Uterus (tissue), 4 donors: Measurements from ENCODE around the gene IL16. TPM values are rescaled to one million over a fixed set of nuclear protein-coding genes. Genes with fewer than 3 reads are reported as not detected.

ENCODE experiments used
- DNase-seq, 2 donors: peaks; one replicate each; pipeline ENCODE4 v3.0.0-alpha.2; 2019 to 2020
- H3K27ac ChIP-seq, 2 donors: fragments of 200-600 bp; sonication (generic); 1 replicate in 1 of 2; 2 replicates in 1 of 2; pipeline ENCODE4 v1.5.1; 2016 to 2018
- H3K27me3 ChIP-seq, 2 donors: fragments of 200-600 bp; sonication (generic); one replicate each; pipeline ENCODE4 v1.5.1; 2018 to 2019; ENCODE audit warnings: control low read depth in 1 of 2
- H3K36me3 ChIP-seq, 2 donors: fragments of 200-600 bp; sonication (generic); one replicate each; pipeline ENCODE4 v1.5.1; 2019; ENCODE audit warnings: control low read depth in 1 of 2
- H3K4me1 ChIP-seq, 2 donors: fragments of 200-600 bp; sonication (generic); one replicate each; pipeline ENCODE4 v1.5.1; 2018 to 2019; ENCODE audit warnings: control low read depth in 1 of 2
- H3K4me3 ChIP-seq, 2 donors: fragments of 200-600 bp; sonication (generic); 1 replicate in 1 of 2; 2 replicates in 1 of 2; pipeline ENCODE4 v1.5.1; 2018 to 2019; ENCODE audit warnings: mild to moderate bottlenecking in 1 of 2
- H3K9me3 ChIP-seq, 2 donors: fragments of 200-600 bp; sonication (generic); one replicate each; pipeline ENCODE4 v1.5.1; 2019; ENCODE audit warnings: control low read depth in 1 of 2
- POLR2A ChIP-seq, 2 donors: fragments of 450-650 bp; IDR thresholded peaks; one replicate each; pipeline ENCODE4 v1.6.1; 2016; ENCODE audit warnings: antibody characterized with exemption in 2 of 2, mild to moderate bottlenecking in 1 of 2, moderate library complexity in 1 of 2
- intact Hi-C: fragments of 100-400 bp; cut with DNase I; formaldehyde crosslinking; loops from one replicate; pipeline ENCODE4 v1.15.1; 2023; ENCODE audit warnings: low total_unique reads
- total RNA-seq, 4 donors: library from RNA; depleted of rRNA in 3 of 4; stranded (reverse); fragments of >200 nt in 3 of 4; gene quantifications; one replicate each; pipeline versions ENCODE4 v1.1.0 to v1.2.4, GENCODE V29; 2014 to 2023
- TF ChIP-seq, protein P1 (sequence below), 4 experiments: fragments of 200-600 bp in 2 of 4; fragments of 450-650 bp in 2 of 4; sonication (generic) in 2 of 4; IDR thresholded peaks; one replicate each; pipeline ENCODE4 v1.5.1; 2016 to 2019; ENCODE audit warnings: antibody characterized with exemption in 4 of 4, mild to moderate bottlenecking in 2 of 4, moderate library complexity in 1 of 4
- donor health status: DM: yes; HTN: yes; CAD: no.

Gene IL16
- total RNA-seq, 4 donors from 2014 or later: 16.6 to 69.2 (median 23.1) TPM

DNA sequence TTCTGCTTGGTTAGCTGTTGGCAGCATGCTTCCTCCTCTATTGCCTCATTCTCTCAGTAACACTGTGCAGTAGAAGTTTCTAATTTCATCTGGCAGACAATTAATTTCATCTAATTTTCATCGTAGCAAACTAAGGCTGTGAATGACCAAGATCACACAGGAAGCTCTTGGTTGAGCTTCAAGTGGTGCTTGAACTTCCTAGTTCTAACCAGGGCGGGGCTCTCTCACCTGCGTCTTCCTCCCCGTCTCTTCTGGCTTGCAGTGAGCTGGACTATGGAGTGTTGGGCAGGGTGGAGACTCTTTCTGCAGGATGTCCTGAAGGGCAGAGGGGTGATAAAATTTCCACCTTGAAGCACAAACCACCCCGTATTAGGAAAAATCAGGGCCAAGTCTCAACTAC is 2.0 kb upstream of the IL16 start:
- Histone ChIP-seq H3K4me3 (no peak overlapping the region), H3K4me1 (no peaks in the 10 kb centered on the region), H3K9me3 (no peaks in the 10 kb centered on the region), H3K27me3 (no peaks in the 10 kb centered on the region), H3K36me3 (no peaks in the 10 kb centered on the region), H3K27ac (no peak overlapping the region)
- intact Hi-C loops: no loop called here
- TF ChIP-seq, protein P1, sequence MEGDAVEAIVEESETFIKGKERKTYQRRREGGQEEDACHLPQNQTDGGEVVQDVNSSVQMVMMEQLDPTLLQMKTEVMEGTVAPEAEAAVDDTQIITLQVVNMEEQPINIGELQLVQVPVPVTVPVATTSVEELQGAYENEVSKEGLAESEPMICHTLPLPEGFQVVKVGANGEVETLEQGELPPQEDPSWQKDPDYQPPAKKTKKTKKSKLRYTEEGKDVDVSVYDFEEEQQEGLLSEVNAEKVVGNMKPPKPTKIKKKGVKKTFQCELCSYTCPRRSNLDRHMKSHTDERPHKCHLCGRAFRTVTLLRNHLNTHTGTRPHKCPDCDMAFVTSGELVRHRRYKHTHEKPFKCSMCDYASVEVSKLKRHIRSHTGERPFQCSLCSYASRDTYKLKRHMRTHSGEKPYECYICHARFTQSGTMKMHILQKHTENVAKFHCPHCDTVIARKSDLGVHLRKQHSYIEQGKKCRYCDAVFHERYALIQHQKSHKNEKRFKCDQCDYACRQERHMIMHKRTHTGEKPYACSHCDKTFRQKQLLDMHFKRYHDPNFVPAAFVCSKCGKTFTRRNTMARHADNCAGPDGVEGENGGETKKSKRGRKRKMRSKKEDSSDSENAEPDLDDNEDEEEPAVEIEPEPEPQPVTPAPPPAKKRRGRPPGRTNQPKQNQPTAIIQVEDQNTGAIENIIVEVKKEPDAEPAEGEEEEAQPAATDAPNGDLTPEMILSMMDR (IDR thresholded peaks at IDR 0.05): no peak
- TF ChIP-seq POLR2A (IDR thresholded peaks at IDR 0.05): no peak
- no peak for DNase-seq

DNA sequence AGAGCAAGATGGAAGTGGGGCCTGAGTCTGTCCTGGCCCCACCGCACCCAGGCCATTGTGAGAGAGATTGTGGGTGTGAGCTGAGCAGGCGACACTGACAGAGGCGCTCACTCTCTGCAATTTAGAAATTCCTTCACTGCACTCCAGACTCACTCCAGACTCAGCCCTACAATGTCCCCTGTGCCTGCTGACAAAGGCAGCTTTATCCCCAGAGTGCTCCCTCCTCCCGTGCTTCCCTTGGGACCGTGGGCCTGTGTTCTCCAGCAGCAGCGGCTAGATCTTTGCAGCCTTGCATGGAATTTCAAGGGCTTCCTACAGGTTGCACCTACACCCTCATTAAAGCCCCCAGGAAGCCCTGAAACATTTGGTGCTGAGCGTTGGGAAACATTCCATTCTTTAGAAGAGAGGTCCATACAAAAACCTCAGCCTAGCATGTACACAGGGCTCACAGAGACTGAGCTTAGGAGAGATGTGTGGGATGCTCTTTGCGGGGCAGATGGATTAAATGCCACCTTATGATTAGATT is 1.3 kb upstream of the IL16 start:
- Histone ChIP-seq H3K36me3 (no peaks in the 10 kb centered on the region), H3K4me1 (no peaks in the 10 kb centered on the region), H3K4me3 (no peak overlapping the region), H3K9me3 (no peaks in the 10 kb centered on the region), H3K27ac (no peak overlapping the region), H3K27me3 (no peaks in the 10 kb centered on the region)
- TF ChIP-seq, protein P1 (IDR thresholded peaks at IDR 0.05): no peak
- TF ChIP-seq POLR2A (IDR thresholded peaks at IDR 0.05): no peak
- intact Hi-C loops: no loop called here
- no peak for DNase-seq

DNA sequence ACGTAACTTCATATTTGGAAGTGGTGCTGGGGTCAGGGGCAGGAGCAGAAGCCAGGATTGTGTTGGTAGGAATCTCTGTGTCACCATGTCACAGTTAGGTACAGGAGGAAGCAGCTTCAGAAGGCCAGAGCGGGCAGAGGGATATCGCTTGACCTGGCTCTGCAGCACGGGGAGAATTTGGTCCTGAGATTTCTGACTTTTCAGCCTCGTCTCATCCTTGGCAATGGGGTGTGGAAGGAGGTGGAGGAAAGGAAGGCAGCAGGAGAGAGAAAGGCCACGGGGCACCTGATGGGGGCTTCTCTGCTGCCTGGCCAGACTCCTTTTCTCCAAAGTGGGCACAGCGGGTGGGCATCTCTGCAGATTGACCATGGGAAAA is 564 bp downstream of the IL16 start:
- Histone ChIP-seq H3K27me3 (no peaks in the 10 kb centered on the region), H3K36me3 (no peaks in the 10 kb centered on the region), H3K4me1 (no peaks in the 10 kb centered on the region), H3K9me3 (no peaks in the 10 kb centered on the region), H3K4me3 (no peak overlapping the region), H3K27ac (no peak overlapping the region)
- no peak for DNase-seq
- TF ChIP-seq, protein P1 (IDR thresholded peaks at IDR 0.05): no peak
- no peak for TF ChIP-seq POLR2A (IDR thresholded peaks at IDR 0.05)
- intact Hi-C loops: no loop called here

DNA sequence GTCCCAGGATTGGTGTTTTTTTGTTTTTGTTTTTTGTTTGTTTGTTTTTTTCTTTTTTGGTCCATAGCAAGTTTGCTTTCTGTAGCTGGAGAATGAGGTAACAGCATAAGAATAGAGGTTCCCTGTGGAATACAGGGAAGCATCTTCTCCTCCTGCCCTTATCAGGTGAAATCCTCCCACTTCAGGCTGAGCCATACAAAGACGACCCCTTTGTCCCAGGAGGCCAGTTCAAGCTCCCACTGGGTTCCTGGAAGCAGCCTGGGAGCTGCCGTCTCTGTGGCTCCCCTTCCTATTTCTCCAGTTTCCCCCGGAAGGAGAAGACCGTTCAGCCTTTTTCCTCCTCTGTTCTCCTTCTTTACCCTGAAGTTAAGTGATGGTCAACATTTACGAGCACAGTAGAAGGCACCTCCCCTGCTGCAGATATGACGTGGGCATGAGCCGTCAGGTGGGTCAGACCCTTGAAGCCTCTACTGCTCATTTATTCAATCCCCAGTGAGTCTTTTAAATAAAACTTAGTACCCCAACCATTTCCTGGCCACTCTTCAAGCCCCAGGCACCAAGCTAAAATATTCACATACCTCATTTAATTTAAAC is 1.1 kb downstream of the IL16 start:
- Histone ChIP-seq H3K27me3 (no peaks in the 10 kb centered on the region), H3K9me3 (no peaks in the 10 kb centered on the region), H3K36me3 (no peaks in the 10 kb centered on the region), H3K4me3 (no peak overlapping the region), H3K27ac (no peak overlapping the region), H3K4me1 (no peaks in the 10 kb centered on the region)
- TF ChIP-seq POLR2A (IDR thresholded peaks at IDR 0.05): no peak
- TF ChIP-seq, protein P1 (IDR thresholded peaks at IDR 0.05): no peak
- intact Hi-C loops: no loop called here
- DNase-seq: no peak

DNA sequence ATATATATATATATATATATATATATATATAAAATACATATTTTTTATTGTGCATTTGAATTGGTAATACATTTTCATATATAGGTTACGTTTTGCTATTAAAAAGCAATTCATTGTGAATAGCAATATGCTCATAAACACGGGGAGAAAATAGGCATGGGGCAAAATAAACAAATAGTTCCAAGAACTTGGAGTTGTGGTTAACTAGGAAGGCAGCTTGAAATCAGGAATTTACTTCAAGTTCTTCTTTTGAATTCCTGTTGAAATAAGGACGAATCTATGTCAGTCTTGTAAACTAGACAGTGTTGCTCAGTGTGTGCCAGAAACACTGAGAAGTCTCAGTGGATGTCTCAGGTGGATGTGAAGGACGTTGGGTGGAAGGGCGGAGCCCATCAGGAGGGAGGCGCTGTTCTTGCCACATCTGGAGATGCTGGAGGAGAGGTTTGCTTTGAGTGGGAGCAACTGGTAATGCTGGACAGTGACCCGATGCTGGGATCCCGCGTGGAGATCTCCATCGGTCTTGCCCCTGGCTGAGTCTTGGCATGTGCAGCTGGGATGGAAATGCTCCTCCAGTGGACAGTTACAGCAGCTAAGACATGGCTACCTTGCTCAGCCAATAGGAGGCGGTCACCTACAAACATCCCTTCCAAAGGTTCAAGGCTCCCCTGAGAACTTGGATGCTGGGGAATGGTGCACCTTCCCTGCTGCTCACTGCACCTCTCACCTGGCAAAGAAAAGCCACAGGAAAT is 2.5 kb downstream of the IL16 start:
- TF ChIP-seq, protein P1 (IDR thresholded peaks at IDR 0.05): no peak
- TF ChIP-seq POLR2A (IDR thresholded peaks at IDR 0.05): no peak
- Histone ChIP-seq H3K4me3 (no peak overlapping the region), H3K36me3 (no peaks in the 10 kb centered on the region), H3K27ac (no peak overlapping the region), H3K27me3 (no peaks in the 10 kb centered on the region), H3K9me3 (no peaks in the 10 kb centered on the region), H3K4me1 (no peaks in the 10 kb centered on the region)
- intact Hi-C loops: no loop called here
- no peak for DNase-seq
